HG02763 (cell line): ENCODE data around the gene TMEM63B.
"Not testable (repeated sequence)": the region's sequence is repeated elsewhere in the genome, so short reads cannot be mapped to it uniquely, and the experiment has no call there.

ENCODE experiments used
- ATAC-seq: cut with Tn5 transposase; IDR thresholded peaks from one replicate; pipeline ENCODE4 v1.9.1; 2021; ENCODE audit warnings: mild to moderate bottlenecking, moderate library complexity; ENCODE audit not compliant: unreplicated experiment

TMEM63B gene

GRCh38 chr6:44142835-44143234 is 15.5 kb downstream of the TMEM63B start:
- ATAC-seq, result no peak

- no peak for ATAC-seq
Observed at GRCh38 chr6:44143731-44144130, 16.4 kb downstream of the TMEM63B start.

GRCh38 chr6:44144536-44144935 is 17.2 kb downstream of the TMEM63B start:
- not testable (repeated sequence) for ATAC-seq

- no peak for ATAC-seq
Observed at GRCh38 chr6:44145839-44146238, 18.5 kb downstream of the TMEM63B start.

GRCh38 chr6:44146685-44147084 is 19.3 kb downstream of the TMEM63B start:
- ATAC-seq, result no peak

- no peak for ATAC-seq
Observed at GRCh38 chr6:44147256-44147655, 19.9 kb downstream of the TMEM63B start.

GRCh38 chr6:44148306-44148705 is 21.0 kb downstream of the TMEM63B start:
- ATAC-seq, result no peak

- ATAC-seq, result no peak
Observed at GRCh38 chr6:44149369-44150012, 22.1 kb downstream of the TMEM63B start.

- no peak for ATAC-seq
Observed at GRCh38 chr6:44150317-44150917, 23.1 kb downstream of the TMEM63B start.

GRCh38 chr6:44151348-44152108 is 24.2 kb downstream of the TMEM63B start:
- ATAC-seq, result peak; percentile 54

GRCh38 chr6:44152109-44152461 is 24.7 kb downstream of the TMEM63B start:
- ATAC-seq, result no peak

- no peak for ATAC-seq
Observed at GRCh38 chr6:44152533-44152932, 25.2 kb downstream of the TMEM63B start.

GRCh38 chr6:44154067-44154466 is 26.7 kb downstream of the TMEM63B start:
- ATAC-seq, result no peak

GRCh38 chr6:44156494-44157151 is 29.3 kb downstream of the TMEM63B start:
- no peak for ATAC-seq

GRCh38 chr6:44157152-44157521 is 29.8 kb downstream of the TMEM63B start:
- ATAC-seq, result no peak

- ATAC-seq, result no peak
Observed at GRCh38 chr6:44158770-44159228, 31.4 kb downstream of the TMEM63B start, which contains the start of gene CAPN11. TSS of gene CAPN11 (plus strand) at chr6:44158820. CDS start at chr6:44158849, 29 bp downstream.

- no peak for ATAC-seq
Observed at GRCh38 chr6:44161997-44162338, 34.6 kb downstream of the TMEM63B start.

GRCh38 chr6:44162876-44163625 is 35.7 kb downstream of the TMEM63B start:
- no peak for ATAC-seq

GRCh38 chr6:44166116-44166515 is 38.8 kb downstream of the TMEM63B start:
- no peak for ATAC-seq

- no peak for ATAC-seq
Observed at GRCh38 chr6:44166591-44167184, 39.3 kb downstream of the TMEM63B start.
